NCI-H2029 treated with DMSO at 0.1 percent for 48 hours (cell line): Measurements from ENCODE around the gene SPIC.
"Not testable (repeated sequence)": the region's sequence is repeated elsewhere in the genome, so short reads cannot be mapped to it uniquely, and the experiment has no call there.

ENCODE experiments used
- DNase-seq: peaks from one replicate; lab custom pipeline; 2025; lab: John Stamatoyannopoulos, UW

SPIC gene

DNA sequence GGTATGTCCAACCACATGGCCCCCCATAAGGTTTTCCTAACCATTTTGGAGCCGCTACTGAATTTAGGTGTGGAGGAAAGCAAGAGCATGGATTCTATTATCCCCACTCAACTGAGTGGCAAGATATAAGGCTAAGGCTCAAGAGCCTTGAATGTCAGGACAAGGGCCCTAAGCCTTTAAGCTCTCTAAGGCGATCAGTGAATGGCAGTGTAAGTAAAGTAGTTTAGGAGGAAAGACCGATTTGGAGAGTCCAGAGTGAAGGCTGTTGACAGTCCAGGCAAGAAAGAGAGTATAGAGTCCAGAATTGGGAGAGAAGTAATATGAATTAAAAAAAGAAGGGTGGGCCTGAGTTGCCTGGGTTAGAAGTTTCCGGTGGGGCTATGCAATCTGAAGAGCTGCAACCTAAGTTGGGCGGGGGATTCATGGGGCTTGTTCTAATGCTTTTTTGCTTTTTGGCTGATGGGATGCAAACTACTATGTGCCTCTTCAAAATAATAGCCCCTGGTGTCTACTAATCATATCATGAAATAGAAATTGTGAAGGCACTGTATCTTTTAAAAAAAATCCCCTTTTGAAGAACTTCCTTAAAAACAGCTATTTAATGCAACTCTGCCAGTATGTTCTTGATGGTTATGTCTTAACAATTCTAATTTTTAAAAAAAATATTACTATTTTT lies at the start of gene SPIC:
Gene SPIC, plus strand, starts transcription at position 626 of the 676 bp plus-strand sequence. CDS start 1,569 bp downstream, outside the sequence.
- DNase-seq: no peak

DNA sequence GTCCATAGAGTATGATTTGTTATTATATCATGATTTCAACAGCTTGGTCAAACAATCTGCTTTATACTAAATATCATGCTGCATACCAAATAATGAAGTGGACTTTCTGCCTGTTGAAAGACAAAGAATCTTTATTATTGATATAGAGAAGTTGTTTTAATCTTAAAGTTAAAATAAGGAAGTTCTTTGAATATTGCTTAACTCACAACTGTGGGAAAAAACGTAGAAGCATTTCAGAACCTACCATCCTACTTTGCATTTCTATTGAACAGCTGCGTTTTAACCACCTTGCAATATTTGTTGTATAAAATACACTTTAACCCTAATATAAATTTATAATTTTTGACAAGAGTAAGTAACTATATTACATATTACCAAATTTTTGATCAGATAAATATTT lies 44.7 kb upstream of the SPIC start:
- DNase-seq: no peak

DNA sequence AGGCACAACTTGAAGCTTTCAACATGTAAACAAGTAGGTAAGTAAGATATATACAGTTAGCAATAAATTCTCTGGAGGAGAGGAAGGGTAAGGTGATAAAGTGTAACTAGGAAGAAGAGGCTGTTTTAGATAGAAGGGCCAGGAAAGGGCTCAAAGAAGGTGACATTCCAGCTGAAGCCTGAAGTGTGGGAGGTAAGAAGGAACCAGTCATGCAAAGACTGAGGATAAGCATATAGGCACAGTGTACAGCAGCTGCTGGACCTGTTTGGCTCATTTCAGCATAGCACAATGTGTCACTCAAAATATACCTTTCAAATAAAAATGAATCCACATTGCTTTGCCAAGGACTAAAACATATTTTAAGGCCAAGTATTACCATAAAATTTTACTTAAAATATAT lies 39.0 kb upstream of the SPIC start:
- DNase-seq: no peak

DNA sequence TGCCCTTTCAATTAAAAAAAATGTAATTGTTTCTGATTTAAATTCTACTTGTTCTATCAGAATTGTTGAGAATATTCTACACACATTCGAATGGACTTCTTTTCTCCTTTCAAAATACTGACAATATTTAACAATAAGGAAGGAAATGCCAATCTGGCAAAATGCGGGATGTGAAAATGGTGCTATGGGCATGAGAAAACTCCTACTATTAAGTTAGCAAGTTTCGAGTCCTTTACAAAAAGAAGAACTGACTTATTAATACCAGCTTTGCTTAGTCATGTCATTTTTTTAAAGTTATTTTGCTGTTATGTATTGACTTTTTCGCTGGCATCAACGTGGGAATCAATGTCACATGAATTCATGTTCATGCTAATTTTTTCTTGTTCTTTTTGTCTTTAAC lies 35.9 kb upstream of the SPIC start:
- no peak for DNase-seq

DNA sequence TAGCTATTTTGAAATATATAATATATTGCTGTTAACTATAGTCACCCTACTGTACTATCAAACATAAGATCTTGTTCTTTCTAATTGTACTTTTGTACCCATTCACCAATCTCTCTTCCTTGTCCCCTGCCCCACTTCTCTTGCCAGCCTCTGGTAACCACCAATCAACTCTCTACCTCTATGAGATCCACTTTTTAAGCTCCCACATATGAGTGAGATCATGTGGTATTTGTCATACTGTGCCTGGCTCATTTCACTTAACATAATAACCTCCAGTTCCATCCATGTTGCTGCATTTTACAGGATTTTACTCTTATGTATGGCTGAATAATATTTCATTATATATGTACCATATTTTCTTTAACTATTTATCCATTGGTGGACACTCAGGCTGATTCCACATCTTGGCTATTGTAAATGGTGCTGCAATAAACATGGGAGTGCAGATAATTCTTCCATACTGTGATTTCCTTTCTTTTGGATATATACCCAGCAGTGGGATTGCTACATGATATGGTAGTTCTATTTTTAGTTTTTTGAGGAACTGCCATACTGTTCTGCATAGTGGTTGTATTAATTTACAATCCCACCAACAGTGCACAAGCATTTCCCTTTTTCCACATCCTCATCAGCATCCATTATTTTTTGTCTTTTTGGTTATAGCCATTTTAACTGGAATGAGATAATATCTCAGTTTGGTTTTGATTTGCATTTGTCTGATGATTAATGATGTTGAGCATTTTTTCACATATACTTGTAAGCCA lies 33.5 kb upstream of the SPIC start:
- no peak for DNase-seq

DNA sequence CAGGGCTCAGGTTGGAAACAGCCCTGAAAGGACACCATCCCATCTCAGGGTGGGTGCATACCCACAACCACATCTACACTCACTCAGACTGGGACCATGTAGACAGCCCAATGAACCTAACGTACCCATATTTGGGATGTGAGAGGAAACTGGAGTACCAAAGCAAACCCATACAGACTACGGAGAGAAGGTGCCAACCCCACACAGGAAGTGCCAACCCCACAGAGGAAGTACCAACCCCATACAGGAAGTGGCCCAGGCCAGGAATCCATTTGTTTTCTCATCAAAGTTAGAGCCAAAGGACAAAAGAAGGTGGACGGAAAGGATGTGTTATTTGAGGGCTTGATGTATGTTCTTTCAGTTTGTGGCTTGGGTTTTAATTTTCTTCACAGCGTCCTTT lies 19.5 kb upstream of the SPIC start:
- no peak for DNase-seq

DNA sequence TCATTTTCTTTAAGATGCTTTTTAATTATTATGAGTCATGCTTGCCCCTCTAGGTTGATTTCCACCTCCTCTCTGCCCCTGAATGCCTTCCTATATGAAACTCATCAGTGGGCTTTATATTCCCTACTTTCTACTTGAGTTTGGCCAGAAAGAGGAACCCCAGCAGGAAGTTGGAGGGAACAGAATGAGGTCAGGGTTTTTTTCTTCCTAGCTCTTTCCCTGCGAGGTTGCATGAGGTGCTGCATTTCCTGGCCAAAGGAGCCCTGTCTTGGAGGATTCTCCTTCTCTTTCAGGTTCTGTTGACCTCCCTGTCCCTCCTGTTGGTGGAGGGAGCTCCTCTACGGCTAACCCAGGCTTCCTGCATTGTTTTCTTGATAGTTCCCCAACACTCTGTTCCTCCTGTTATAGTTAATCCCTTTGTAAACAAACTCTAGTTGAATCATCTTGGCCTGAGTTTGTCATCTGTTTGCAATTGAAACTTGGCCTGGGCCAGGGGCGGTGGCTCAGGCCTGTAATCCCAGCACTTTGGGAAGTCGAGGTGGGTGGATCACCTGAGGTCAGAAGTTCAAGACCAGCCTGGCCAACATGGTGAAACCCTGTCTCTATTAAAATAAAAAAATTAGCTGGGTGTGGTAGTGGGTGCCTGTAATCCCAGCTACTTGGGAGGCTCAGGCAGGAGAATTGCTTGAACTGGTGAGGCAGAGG lies 15.3 kb upstream of the SPIC start:
- peak; percentile 47 for DNase-seq

DNA sequence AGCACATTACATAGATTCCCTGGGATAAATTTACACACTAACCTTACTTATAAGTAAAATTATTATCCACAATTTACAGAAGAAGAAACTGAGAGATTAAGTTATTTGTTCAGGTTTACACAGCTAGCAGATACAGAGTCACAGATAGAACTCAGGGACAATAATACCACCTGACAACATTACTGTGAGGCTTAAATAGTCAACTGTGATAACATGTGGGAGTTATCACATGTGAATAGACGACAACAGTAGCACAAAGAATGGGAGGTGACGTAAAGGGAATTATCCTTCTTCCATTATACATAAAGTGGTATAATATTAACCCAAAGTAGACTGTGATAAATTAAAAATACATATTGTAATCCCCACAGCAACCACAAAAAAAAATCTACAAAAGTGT lies 6.2 kb upstream of the SPIC start:
- no peak for DNase-seq

DNA sequence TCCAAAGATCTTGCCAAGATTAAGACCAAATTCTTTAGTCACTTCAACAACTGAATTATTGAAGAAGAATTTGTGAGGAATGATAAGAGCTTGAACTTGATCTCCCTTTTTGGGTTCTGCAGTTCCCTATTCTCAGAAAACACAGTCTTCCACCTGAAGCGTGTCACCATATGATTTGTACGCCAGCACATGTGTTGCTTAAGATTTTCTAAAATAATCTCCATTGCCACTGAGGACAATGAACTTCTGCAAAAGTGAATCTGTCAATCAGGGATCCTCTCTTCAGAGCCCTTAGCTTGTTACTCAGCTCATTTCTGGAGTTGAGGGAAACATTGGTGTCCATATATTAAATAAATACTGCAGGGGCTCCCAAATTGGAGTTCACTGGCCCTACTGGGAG lies 4.2 kb upstream of the SPIC start:
- DNase-seq: no peak

DNA sequence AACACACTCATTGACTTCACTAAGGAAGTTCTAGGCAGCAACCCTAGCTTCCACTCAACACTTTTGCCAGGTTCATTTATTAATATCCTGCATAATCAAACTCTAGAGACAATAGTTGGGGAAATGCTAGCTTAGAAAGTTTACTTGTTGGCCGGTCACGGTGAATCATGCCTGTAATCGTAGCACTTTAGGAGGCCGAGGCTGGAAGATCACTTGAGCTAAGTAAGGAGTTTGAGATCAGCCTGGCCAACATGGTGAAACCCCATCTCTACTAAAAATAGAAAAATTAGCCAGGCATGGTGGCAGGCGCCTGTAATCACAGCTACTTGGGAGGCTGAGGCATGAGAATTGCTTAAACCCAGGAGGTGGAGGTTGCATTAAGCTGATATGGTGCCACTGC lies 3.3 kb upstream of the SPIC start:
- not testable (repeated sequence) for DNase-seq

DNA sequence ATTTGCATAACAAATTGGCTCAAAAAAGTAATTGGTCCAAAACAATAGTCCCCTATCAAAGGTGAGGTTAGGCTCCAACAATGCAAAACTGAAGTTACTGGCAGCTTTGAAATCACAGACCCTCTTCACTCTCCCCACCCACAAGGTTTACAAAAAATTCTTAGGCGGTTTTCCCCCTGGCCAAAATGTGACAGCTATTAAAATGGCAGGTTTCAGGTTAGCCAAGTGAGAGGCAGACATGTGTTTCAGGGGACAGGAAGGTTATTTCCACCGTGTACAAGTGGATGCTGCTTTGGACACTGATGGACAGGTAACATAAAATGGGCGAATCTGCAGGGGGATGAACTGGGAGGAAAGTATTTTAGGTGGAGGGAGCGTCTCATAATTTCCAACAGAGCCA lies 888 bp upstream of the SPIC start:
- no peak for DNase-seq

DNA sequence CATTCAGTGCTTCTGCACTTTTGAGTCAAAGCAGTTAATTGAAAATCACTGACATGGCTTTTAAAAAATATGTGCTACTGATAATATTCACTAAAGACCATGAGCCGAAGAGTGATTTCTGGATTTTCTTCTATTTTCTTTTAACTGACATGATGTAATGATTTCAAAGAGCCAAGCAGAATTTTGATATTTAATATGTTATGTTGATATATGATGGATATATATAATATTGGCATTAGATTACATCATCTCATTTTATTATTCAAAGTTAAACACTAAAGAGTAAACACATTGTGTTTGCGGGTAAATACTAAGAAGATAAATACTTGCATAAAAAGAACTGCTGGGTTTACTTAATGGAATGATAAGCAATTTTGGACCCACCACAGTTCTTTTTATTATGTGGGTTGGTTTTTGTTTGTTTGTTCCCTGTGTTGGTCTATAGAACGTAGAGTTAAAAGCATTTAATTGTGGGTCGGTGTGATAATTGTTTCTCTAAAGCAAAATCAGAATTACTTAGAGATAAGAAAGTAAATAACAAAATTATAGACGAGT lies 692 bp downstream of the SPIC start:
- no peak for DNase-seq

DNA sequence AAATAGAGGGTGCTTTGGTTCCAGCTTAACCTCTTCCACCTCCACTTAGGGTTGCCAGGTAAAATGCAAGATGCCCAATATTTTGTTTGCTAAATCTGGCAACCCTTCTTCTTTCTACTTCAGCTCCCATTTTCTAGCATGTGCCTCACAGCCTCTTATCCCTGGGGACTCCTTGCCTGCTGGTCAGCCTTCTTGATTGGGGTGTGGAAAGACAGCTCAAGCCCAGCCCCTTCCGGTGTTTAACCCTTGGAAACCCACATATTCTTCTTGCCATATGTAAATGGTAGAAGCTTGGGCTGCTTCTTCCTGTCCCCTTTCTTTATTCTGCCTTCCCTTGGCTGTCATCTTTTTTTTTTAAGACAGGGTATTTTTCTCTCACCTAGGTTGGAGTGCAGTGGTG lies 5.7 kb downstream of the SPIC start:
- no peak for DNase-seq

DNA sequence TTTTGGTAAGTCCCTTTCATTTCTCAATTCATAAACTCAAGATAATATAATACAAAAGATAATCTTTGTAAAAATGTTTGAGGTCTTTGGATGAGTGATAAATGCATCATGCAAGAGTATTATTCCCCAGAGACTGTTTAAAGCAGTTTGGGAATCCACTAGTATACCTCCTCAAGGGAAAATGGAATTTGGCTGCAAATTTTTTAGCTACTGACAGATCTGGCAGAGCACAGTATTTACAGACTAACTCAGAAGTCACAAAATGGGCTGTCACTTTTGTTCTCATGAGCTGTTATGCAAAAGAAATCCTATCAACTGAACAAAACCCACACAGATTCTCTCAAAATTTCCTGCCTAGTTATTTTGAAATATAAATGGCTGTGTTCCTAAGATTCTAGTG lies 9.9 kb downstream of the SPIC start:
- DNase-seq: no peak

DNA sequence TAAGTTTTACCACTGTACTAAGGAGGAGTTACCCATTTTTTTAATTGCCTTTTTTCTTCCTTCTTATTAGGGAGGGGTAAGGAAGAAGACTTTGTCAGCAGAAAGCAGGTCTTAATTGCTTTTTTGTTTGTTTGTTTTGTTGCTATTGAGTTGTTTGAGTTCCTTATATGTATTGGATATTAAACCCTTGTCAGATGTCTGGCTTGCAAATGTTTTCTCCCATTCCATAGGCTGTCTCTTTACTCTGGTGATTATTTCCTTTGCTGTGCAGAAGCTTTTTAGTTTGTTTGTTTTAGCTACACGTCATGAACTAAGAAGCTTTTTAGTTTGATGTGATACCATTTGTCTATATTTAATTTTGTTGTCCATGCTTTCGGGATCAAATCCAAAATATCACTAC lies 13.3 kb downstream of the SPIC start:
- DNase-seq: no peak

DNA sequence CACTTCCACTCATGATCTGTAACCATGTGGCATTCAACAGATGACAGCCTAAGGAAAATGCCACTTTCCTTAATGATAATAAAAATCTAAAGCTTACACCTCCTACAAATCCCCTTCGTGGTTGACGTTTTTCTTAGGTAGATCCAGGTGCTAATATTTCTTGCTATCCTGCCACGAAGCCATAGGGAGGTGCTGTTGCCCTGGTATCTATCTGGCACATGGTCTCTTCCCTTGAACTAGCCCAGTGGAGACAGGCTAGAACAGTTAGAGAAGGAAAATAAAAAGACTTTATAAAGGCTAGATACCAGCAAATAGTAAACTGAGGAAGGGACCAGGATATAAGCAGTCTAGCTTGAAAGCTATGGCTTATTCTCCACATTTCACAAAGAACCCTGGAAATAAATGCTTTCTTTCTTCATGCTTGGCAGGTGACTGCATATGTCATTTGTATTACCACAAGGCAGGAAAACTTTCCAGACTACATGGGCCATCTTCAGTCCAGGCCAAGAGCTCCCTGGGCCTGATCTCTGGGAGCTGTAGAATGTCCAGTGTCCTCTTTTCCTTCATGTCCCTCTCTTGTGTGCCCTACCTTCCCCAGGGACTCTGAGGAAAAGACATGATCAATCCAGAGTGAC lies 15.3 kb downstream of the SPIC start:
- peak; percentile 70 for DNase-seq

DNA sequence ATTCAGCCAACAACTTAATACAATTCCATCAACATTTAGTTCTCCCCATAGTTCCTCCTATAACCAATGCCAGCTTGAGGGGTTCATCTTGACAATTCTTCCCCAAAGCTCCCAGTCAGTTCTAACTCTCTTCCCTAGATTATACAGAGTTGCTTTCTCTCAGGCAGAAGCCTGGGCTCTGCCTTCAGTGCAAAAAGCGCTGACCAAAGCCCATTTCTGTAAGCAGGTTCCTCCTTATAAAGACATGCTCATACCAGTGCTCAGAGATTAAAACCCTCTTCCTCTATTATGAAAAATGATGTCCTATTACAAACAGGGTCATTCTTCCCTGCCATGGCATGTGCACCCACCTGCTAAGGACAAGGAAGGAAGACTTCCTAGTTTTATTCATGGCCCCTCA lies 16.2 kb downstream of the SPIC start:
- DNase-seq: no peak

DNA sequence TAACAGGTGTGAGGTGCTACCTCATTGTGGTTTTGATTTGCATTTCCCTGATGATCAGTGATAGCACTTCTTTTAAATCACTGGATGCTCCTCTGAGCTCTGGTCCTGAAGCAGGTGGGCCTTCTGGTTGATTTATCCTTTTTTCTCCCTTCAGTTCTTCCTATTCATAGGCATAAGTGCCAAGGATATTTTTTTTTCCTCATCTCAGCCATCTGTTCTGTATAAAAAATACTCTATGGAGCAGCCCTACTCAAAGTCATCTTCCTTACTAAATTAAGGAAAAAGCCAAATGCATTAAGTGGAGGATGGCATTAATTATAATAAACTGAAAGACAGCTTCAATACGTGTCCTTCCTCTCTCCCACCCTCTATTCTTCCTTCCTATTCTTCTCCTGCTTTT lies 18.4 kb downstream of the SPIC start:
- DNase-seq: no peak

DNA sequence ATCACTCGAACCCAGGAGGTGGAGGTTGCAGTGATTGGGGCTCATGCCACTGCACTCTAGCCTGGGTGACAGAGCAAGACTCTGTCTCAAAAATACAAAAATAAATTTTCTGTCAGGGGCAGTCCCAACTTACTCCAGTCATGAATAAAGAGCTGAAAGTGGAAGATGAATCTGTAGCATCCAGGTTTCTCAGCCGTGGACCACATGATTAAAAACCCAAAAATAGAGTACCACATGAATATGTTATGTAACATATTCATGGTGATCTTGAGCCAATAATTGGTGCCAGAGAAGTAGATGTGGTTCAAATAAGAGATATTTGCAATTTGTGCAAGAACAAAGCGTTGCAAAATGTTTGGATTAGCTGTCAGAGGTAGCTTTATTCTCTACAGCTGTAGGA lies 23.1 kb downstream of the SPIC start:
- no peak for DNase-seq

DNA sequence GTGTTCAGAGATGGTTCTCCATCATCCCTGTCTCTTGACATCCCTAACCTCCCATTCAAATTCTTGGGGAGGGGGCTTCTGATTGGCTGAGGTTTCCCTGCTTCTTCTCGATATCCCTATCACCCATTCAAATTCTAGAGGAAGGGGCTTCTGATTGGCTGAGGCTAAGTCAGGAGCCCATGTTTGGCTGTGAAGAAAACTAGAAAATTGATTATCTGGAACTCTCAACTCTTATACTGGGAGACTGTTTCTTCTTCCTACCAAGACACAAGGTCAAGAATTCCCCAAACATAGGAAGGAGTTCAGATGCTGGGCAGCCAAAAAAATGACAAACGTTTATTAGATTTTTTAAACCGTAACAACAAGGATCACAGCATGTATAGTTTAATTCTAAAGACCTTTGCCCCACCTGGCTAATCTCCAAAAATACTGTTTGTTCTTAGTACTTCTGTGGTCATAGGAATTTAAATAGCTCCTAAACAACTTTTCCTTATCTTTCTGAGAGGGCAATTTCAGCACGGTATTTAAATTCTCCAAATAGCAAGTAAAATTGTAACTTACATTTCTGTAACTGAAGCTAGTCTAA lies 26.4 kb downstream of the SPIC start:
- DNase-seq: peak; percentile 81

DNA sequence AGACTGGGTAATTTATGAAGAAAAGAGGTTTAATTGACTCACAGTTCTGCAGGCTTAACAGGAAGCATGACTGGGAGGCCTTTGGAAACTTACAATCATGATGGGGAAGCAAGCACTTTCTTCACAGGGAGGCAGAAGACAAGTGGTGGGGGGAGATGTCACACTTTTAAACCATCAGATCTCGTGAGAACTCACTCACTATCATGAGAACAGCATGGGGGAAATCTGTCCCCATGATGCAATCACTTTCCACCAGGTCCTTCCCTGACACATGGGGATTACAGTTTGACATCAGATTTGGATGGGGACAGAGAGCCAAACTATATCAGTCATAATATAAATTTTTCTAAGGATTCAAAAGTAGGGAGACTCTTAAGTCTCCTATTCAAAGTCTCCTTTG lies 46.0 kb downstream of the SPIC start:
- DNase-seq: no peak

DNA sequence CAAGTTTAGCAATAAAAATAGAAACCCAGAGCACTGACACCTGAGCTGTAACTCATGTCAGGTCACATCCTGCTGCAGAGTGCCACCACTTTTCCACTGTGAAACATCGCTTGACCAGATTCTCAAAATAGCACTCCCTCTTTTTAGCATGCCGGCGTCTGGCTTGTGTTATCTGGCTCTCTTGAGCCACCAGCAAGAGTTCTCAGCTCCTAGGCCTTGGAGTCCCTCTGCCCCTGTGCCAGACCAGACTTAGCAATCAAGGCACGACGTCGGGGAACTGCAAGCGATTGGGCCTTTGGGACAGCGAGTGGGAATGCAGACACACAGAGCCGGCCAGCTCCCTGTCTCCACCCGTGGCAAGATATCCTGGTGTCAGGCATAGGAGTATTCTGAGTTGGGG lies 52.5 kb downstream of the SPIC start:
- no peak for DNase-seq
